Keratinocyte (primary cell): Measurements from ENCODE around the gene XRCC3. TPM values are rescaled to one million over a fixed set of nuclear protein-coding genes. Genes with fewer than 3 reads are reported as not detected.

ENCODE experiments used
- DNase-seq: peaks from one replicate; pipeline ENCODE4 v3.0.0-alpha.2; 2011; ENCODE audit warnings: low read depth, missing footprints, low spot score
- FAIRE-seq: peaks from 2 replicates; lab custom pipeline; 2011; peaks lifted over from hg19 to GRCh38; lab: Jason Lieb, UNC
- H2AFZ ChIP-seq: 2 replicates; pipeline ENCODE4 v1.6.0; 2012; ENCODE audit warnings: low read length, control low read depth, inconsistent platforms; ENCODE audit not compliant: control insufficient read depth
- H3K27ac ChIP-seq: 2 replicates; pipeline ENCODE4 v1.5.1; 2011; ENCODE audit warnings: low read length; ENCODE audit not compliant: control insufficient read depth, insufficient read depth
- H3K27me3 ChIP-seq: 3 replicates; pipeline ENCODE4 v1.6.0; 2011; ENCODE audit warnings: low read length; ENCODE audit not compliant: control insufficient read depth, insufficient read depth; ENCODE audit errors: extremely low read depth
- H3K36me3 ChIP-seq, 2 experiments: 2 replicates in 1 of 2; 3 replicates in 1 of 2; pipeline ENCODE4 v1.5.1; 2011; ENCODE audit warnings: low read length in 2 of 2, mild to moderate bottlenecking in 1 of 2; ENCODE audit not compliant: control insufficient read depth in 2 of 2, insufficient read depth in 2 of 2; ENCODE audit errors: extremely low read depth in 1 of 2
- H3K4me1 ChIP-seq: 3 replicates; pipeline ENCODE4 v1.5.1; 2011; ENCODE audit warnings: low read length; ENCODE audit not compliant: control insufficient read depth, insufficient read depth; ENCODE audit errors: extremely low read depth
- H3K4me2 ChIP-seq: 3 replicates; pipeline ENCODE4 v1.6.0; 2011; ENCODE audit warnings: low read depth, low read length; ENCODE audit not compliant: control insufficient read depth, insufficient read depth; ENCODE audit errors: extremely low read depth
- H3K4me3 ChIP-seq, 3 experiments: fragments of 200-600 bp in 1 of 3; sonication (generic) in 1 of 3; 2 replicates in 2 of 3; 3 replicates in 1 of 3; pipeline ENCODE4 v1.5.1; 2011 to 2016; ENCODE audit warnings: low read length in 3 of 3, mild to moderate bottlenecking in 3 of 3, control low read depth in 2 of 3, inconsistent platforms in 1 of 3, low read depth in 1 of 3, mixed read lengths in 1 of 3, mixed run types in 1 of 3, moderate library complexity in 1 of 3; ENCODE audit not compliant: control insufficient read depth in 2 of 3, insufficient read depth in 2 of 3; ENCODE audit errors: extremely low read depth in 1 of 3
- H3K79me2 ChIP-seq: 2 replicates; pipeline ENCODE4 v1.6.0; 2012; ENCODE audit warnings: low read length; ENCODE audit not compliant: control insufficient read depth, insufficient read depth
- H3K9ac ChIP-seq: 3 replicates; pipeline ENCODE4 v1.6.0; 2011; ENCODE audit warnings: low read length; ENCODE audit not compliant: control insufficient read depth, insufficient read depth; ENCODE audit errors: extremely low read depth
- H3K9me1 ChIP-seq: 3 replicates; pipeline ENCODE4 v1.6.0; 2011; ENCODE audit warnings: low read length; ENCODE audit not compliant: control insufficient read depth, insufficient read depth; ENCODE audit errors: extremely low read depth
- H3K9me3 ChIP-seq: 2 replicates; pipeline ENCODE4 v1.5.1; 2012; ENCODE audit warnings: low read depth, low read length; ENCODE audit not compliant: control insufficient read depth
- H4K20me1 ChIP-seq: 3 replicates; pipeline ENCODE4 v1.6.0; 2011; ENCODE audit warnings: low read length; ENCODE audit not compliant: control insufficient read depth, insufficient read depth; ENCODE audit errors: extremely low read depth
- EZH2 ChIP-seq: IDR thresholded peaks from one replicate; pipeline ENCODE4 v1.6.1; 2012; ENCODE audit warnings: inconsistent platforms, mild to moderate bottlenecking, low read length, moderate library complexity
- dilution Hi-C: fragments of 300-500 bp; cut with MboI; formaldehyde crosslinking; loops from one replicate; pipeline ENCODE4 v1.7.0; 2020; ENCODE audit warnings: low sequenced_read_pairs; ENCODE audit not compliant: extremely low pct_ligation_motif_present
- polyA plus RNA-seq, 5 experiments: library from polyadenylated mRNA; depleted of rRNA in 3 of 5; stranded (reverse) in 3 of 5; stranded (forward) in 1 of 5; unstranded in 1 of 5; fragments of >200 nt; gene quantifications; 1 replicate in 1 of 5; 2 replicates in 3 of 5; 3 replicates in 1 of 5; pipeline versions ENCODE4 v1.2.1 to v1.2.3, GENCODE V29; 2011 to 2012; ENCODE audit warnings: missing spikeins in 2 of 5, low read depth in 1 of 5, low replicate concordance in 1 of 5
- TF ChIP-seq, protein P1 (sequence below), 3 experiments: IDR thresholded peaks in 1 of 3; conservative IDR thresholded peaks in 1 of 3; optimal IDR thresholded peaks in 1 of 3; 2 replicates in 2 of 3; 3 replicates in 1 of 3; pipeline versions ENCODE3 to v1.5.1; 2011; ENCODE audit warnings: low read length in 3 of 3, mild to moderate bottlenecking in 3 of 3, moderate library complexity in 2 of 3, control low read depth in 1 of 3, inconsistent platforms in 1 of 3; ENCODE audit not compliant: insufficient read depth in 2 of 3; ENCODE audit errors: extremely low read depth in 1 of 3

The XRCC3 gene
- polyA plus RNA-seq, 1 donor (not counting 4 experiments of a cell fraction or from before 2014, with no cell fraction given), result 21.0 TPM

GRCh38 chr14:103740991-103741689, 25.9 kb upstream of the XRCC3 start:
- H3K9ac ChIP-seq, result no peak overlapping the region
- H3K4me3 ChIP-seq, result no peak overlapping the region
- dilution Hi-C loops, result no loop called here
- no peak for FAIRE-seq
- H3K36me3 ChIP-seq, result peaks cover 21 to 33% of the 10 kb centered on the region in 2 experiments
- no peaks in the 10 kb centered on the region for H3K4me1 ChIP-seq
- H3K79me2 ChIP-seq, result no peaks in the 10 kb centered on the region
- H2AFZ ChIP-seq, result no peak overlapping the region
- DNase-seq, result no peak
- TF ChIP-seq, protein P1, sequence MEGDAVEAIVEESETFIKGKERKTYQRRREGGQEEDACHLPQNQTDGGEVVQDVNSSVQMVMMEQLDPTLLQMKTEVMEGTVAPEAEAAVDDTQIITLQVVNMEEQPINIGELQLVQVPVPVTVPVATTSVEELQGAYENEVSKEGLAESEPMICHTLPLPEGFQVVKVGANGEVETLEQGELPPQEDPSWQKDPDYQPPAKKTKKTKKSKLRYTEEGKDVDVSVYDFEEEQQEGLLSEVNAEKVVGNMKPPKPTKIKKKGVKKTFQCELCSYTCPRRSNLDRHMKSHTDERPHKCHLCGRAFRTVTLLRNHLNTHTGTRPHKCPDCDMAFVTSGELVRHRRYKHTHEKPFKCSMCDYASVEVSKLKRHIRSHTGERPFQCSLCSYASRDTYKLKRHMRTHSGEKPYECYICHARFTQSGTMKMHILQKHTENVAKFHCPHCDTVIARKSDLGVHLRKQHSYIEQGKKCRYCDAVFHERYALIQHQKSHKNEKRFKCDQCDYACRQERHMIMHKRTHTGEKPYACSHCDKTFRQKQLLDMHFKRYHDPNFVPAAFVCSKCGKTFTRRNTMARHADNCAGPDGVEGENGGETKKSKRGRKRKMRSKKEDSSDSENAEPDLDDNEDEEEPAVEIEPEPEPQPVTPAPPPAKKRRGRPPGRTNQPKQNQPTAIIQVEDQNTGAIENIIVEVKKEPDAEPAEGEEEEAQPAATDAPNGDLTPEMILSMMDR (optimal IDR thresholded peaks at IDR 0.05 in 1 of 3, IDR thresholded peaks at IDR 0.05 in 1 of 3, conservative IDR thresholded peaks at IDR 0.05 in 1 of 3; ENCODE audit: extremely low read depth in 1 of 3, insufficient read depth in 2 of 3, low read length in 3 of 3), result no peak
- no peak for TF ChIP-seq EZH2
- H3K27ac ChIP-seq, result no peak overlapping the region
- H3K9me3 ChIP-seq, result no peaks in the 10 kb centered on the region
- H3K4me2 ChIP-seq, result no peak overlapping the region
- H3K27me3 ChIP-seq, result no peaks in the 10 kb centered on the region
- no peaks in the 10 kb centered on the region for H3K9me1 ChIP-seq
- H4K20me1 ChIP-seq, result no peaks in the 10 kb centered on the region

- Histone ChIP-seq H3K4me3 (no peak overlapping the region), H3K9me1 (no peaks in the 10 kb centered on the region), H3K4me1 (no peaks in the 10 kb centered on the region), H3K36me3 (peaks cover 20 to 37% of the 10 kb centered on the region in 2 experiments), H3K9ac (no peak overlapping the region), H3K27ac (no peak overlapping the region), H3K9me3 (no peaks in the 10 kb centered on the region), H4K20me1 (no peaks in the 10 kb centered on the region), H2AFZ (no peak overlapping the region), H3K27me3 (no peaks in the 10 kb centered on the region), H3K79me2 (no peaks in the 10 kb centered on the region), H3K4me2 (no peak overlapping the region)
- dilution Hi-C loops, result no loop called here
- DNase-seq (no peak), FAIRE-seq (no peak)
- TF ChIP-seq, protein P1 (optimal IDR thresholded peaks at IDR 0.05 in 1 of 3, IDR thresholded peaks at IDR 0.05 in 1 of 3, conservative IDR thresholded peaks at IDR 0.05 in 1 of 3; ENCODE audit: extremely low read depth in 1 of 3, insufficient read depth in 2 of 3, low read length in 3 of 3), result no peak
- no peak for TF ChIP-seq EZH2
Observed at GRCh38 chr14:103739793-103740501, 24.7 kb upstream of the XRCC3 start.
